ENCODE data around the gene TMEM50B. TPM values are rescaled to one million over a fixed set of nuclear protein-coding genes. Genes with fewer than 3 reads are reported as not detected.
"Not testable (repeated sequence)": the region's sequence is repeated elsewhere in the genome, so short reads cannot be mapped to it uniquely, and the experiment has no call there.

TMEM50B gene
- total RNA-seq, 1 experiment from 2014 or later = 18.9 TPM

DNA sequence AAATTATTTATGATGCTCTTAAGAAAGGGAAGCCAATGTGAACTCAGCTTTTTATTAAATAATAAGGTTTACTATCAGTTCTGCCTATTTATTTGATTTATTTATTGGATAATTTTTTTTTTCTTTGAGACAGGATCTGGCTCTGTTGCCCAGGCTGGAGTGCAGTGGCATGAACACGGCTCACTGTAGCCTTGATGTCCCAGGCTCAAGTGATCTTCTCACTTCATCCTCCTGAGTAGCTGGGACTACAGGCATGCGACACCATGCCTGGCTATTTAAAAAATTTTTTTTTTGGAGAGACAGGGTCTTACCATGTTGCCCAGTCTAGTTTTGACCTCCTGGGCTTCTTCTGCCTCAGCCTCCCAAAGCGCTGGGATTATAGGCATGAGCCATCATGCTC, 32.7 kb upstream of the TMEM50B start:
- Histone ChIP-seq H3K4me1 (ENCODE audit: insufficient read depth, low read length, poor library complexity, severe bottlenecking) (no peaks in the 10 kb centered on the region), H3K4me3 (ENCODE audit: low read depth, low read length, poor library complexity, severe bottlenecking) (no peak overlapping the region), H3K36me3 (ENCODE audit: insufficient read depth, low read length, poor library complexity, severe bottlenecking) (peaks cover 84% of the 10 kb centered on the region), H3K27me3 (replicated peaks; ENCODE audit: insufficient read depth, low read depth, low read length, poor library complexity) (no peaks in the 10 kb centered on the region), H3K9me3 (ENCODE audit: low read depth, low read length, poor library complexity, severe bottlenecking) (no peaks in the 10 kb centered on the region), H3K27ac (ENCODE audit: low read depth, low read length, poor library complexity, severe bottlenecking) (no peak overlapping the region)
- CTCF ChIA-PET = no interaction called here
- POLR2A ChIA-PET (ENCODE audit: low non-redundant PET) = no interaction called here
- intact Hi-C loops (cut with micrococcal nuclease; ENCODE audit: unreplicated experiment) = no loop called here
- TF ChIP-seq EZH2 (IDR thresholded peaks at IDR 0.05; ENCODE audit: borderline replicate concordance, low read depth, low read length, poor library complexity, severe bottlenecking) = no peak
- TF ChIP-seq, protein P1, sequence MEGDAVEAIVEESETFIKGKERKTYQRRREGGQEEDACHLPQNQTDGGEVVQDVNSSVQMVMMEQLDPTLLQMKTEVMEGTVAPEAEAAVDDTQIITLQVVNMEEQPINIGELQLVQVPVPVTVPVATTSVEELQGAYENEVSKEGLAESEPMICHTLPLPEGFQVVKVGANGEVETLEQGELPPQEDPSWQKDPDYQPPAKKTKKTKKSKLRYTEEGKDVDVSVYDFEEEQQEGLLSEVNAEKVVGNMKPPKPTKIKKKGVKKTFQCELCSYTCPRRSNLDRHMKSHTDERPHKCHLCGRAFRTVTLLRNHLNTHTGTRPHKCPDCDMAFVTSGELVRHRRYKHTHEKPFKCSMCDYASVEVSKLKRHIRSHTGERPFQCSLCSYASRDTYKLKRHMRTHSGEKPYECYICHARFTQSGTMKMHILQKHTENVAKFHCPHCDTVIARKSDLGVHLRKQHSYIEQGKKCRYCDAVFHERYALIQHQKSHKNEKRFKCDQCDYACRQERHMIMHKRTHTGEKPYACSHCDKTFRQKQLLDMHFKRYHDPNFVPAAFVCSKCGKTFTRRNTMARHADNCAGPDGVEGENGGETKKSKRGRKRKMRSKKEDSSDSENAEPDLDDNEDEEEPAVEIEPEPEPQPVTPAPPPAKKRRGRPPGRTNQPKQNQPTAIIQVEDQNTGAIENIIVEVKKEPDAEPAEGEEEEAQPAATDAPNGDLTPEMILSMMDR (conservative IDR thresholded peaks at IDR 0.05; ENCODE audit: low read depth, low read length) = no peak
- no TSS peak for BruUV-seq (replicated peaks)
- no peak for DNase-seq (ENCODE audit: low spot score)

DNA sequence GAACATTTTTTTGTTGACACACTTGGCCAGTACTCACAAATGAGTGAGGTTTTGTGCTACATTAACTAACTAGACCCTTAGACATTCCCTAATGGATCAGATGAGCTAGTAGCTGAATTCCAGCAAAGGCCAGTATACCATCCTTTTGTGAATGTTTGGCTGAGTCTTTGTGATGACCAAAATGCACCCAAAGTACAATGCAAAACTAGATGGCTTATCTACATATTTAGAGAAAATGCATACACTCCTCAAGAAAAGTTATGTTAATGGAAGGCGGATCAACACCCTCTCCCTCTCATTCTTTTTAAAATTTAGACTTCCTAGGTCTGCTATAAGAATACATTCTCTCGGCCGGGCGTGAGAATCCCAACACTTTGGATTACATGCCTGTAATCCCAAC, 31.9 kb upstream of the TMEM50B start:
- intact Hi-C loops (cut with micrococcal nuclease; ENCODE audit: unreplicated experiment) = no loop called here
- no peaks in the 10 kb centered on the region for H3K9me3 ChIP-seq (ENCODE audit: low read depth, low read length, poor library complexity, severe bottlenecking)
- no peaks in the 10 kb centered on the region for H3K4me1 ChIP-seq (ENCODE audit: insufficient read depth, low read length, poor library complexity, severe bottlenecking)
- ChIA-PET POLR2A (ENCODE audit: low non-redundant PET) (no interaction called here), CTCF (no interaction called here)
- H3K27ac ChIP-seq (ENCODE audit: low read depth, low read length, poor library complexity, severe bottlenecking) = no peak overlapping the region
- DNase-seq (ENCODE audit: low spot score) = no peak
- BruUV-seq (replicated peaks) = no TSS peak
- H3K27me3 ChIP-seq (replicated peaks; ENCODE audit: insufficient read depth, low read depth, low read length, poor library complexity) = no peaks in the 10 kb centered on the region
- H3K4me3 ChIP-seq (ENCODE audit: low read depth, low read length, poor library complexity, severe bottlenecking) = no peak overlapping the region
- TF ChIP-seq EZH2 (IDR thresholded peaks at IDR 0.05; ENCODE audit: borderline replicate concordance, low read depth, low read length, poor library complexity, severe bottlenecking) = no peak
- TF ChIP-seq, protein P1 (conservative IDR thresholded peaks at IDR 0.05; ENCODE audit: low read depth, low read length) = no peak
- peaks cover 82% of the 10 kb centered on the region for H3K36me3 ChIP-seq (ENCODE audit: insufficient read depth, low read length, poor library complexity, severe bottlenecking)

DNA sequence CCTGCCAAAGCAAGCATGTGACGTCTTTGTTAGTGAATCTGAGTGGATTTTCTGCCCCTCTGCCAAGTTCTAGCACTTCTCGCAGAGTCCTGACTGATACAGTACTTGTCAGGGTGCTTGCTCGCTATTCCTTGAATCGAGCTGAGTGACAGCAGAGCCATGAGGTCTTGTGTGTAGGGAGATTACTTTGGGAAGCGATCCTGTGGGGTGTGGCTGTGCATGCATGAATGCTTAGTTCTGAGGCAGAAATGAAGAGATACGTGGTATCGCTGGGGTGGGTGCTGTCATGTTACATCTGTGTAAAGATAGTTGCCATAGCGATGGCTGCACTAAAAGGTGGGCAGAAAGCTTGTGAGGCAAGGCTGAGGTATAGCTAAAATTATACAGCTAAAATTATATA, 31.1 kb upstream of the TMEM50B start:
- peaks cover 82% of the 10 kb centered on the region for H3K36me3 ChIP-seq (ENCODE audit: insufficient read depth, low read length, poor library complexity, severe bottlenecking)
- TF ChIP-seq, protein P1 (conservative IDR thresholded peaks at IDR 0.05; ENCODE audit: low read depth, low read length) = no peak
- TF ChIP-seq EZH2 (IDR thresholded peaks at IDR 0.05; ENCODE audit: borderline replicate concordance, low read depth, low read length, poor library complexity, severe bottlenecking) = no peak
- intact Hi-C loops (cut with micrococcal nuclease; ENCODE audit: unreplicated experiment) = no loop called here
- H3K4me1 ChIP-seq (ENCODE audit: insufficient read depth, low read length, poor library complexity, severe bottlenecking) = no peaks in the 10 kb centered on the region
- no peak for DNase-seq (ENCODE audit: low spot score)
- no peaks in the 10 kb centered on the region for H3K27me3 ChIP-seq (replicated peaks; ENCODE audit: insufficient read depth, low read depth, low read length, poor library complexity)
- H3K9me3 ChIP-seq (ENCODE audit: low read depth, low read length, poor library complexity, severe bottlenecking) = no peaks in the 10 kb centered on the region
- ChIA-PET POLR2A (ENCODE audit: low non-redundant PET) (no interaction called here), CTCF (no interaction called here)
- no peak overlapping the region for H3K4me3 ChIP-seq (ENCODE audit: low read depth, low read length, poor library complexity, severe bottlenecking)
- no peak overlapping the region for H3K27ac ChIP-seq (ENCODE audit: low read depth, low read length, poor library complexity, severe bottlenecking)
- no TSS peak for BruUV-seq (replicated peaks)

DNA sequence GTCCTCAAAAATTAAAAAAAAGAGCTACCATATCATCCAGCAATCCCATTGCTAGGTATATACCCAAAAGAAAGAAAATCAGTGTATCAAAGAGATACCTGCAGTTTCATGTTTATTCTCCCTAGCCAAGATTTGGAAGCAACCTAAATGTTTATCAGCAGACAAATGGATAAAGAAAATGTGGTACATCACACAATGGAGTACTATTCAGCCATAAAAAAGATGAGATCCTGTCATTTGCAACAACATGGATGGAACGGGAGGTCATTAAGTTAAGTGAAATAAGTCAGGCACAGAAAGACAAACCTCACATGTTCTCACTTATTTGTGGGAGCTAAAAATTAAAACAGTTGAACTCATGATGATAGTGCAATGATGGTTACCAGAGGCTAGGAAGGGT, 27.2 kb upstream of the TMEM50B start:
- CTCF ChIA-PET; H3K27ac ChIP-seq (ENCODE audit: low read depth, low read length, poor library complexity, severe bottlenecking); BruUV-seq (replicated peaks); H3K9me3 ChIP-seq (ENCODE audit: low read depth, low read length, poor library complexity, severe bottlenecking); H3K27me3 ChIP-seq (replicated peaks; ENCODE audit: insufficient read depth, low read depth, low read length, poor library complexity); intact Hi-C loops (cut with micrococcal nuclease; ENCODE audit: unreplicated experiment); POLR2A ChIA-PET (ENCODE audit: low non-redundant PET); DNase-seq (ENCODE audit: low spot score); H3K4me3 ChIP-seq (ENCODE audit: low read depth, low read length, poor library complexity, severe bottlenecking); H3K4me1 ChIP-seq (ENCODE audit: insufficient read depth, low read length, poor library complexity, severe bottlenecking): not testable (repeated sequence)
- peaks cover 73% of the 10 kb centered on the region for H3K36me3 ChIP-seq (ENCODE audit: insufficient read depth, low read length, poor library complexity, severe bottlenecking)

All from A673 (cell line).